ENCODE results near the gene ZBTB43.

GRCh38 chr9:126756876-126757415 lies 47.9 kb upstream of the ZBTB43 start:
- TF ChIP-seq, protein P1, sequence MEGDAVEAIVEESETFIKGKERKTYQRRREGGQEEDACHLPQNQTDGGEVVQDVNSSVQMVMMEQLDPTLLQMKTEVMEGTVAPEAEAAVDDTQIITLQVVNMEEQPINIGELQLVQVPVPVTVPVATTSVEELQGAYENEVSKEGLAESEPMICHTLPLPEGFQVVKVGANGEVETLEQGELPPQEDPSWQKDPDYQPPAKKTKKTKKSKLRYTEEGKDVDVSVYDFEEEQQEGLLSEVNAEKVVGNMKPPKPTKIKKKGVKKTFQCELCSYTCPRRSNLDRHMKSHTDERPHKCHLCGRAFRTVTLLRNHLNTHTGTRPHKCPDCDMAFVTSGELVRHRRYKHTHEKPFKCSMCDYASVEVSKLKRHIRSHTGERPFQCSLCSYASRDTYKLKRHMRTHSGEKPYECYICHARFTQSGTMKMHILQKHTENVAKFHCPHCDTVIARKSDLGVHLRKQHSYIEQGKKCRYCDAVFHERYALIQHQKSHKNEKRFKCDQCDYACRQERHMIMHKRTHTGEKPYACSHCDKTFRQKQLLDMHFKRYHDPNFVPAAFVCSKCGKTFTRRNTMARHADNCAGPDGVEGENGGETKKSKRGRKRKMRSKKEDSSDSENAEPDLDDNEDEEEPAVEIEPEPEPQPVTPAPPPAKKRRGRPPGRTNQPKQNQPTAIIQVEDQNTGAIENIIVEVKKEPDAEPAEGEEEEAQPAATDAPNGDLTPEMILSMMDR (IDR thresholded peaks at IDR 0.05) = no peak
- TF ChIP-seq ZFX (IDR thresholded peaks at IDR 0.05; ENCODE audit: borderline replicate concordance) = no peak
